ENCODE data around the gene TSPAN9. TPM values are rescaled to one million over a fixed set of nuclear protein-coding genes. Genes with fewer than 3 reads are reported as not detected.

Gene TSPAN9
- total RNA-seq, 2 donors from 2014 or later: 0.58 to 1.2 TPM

DNA sequence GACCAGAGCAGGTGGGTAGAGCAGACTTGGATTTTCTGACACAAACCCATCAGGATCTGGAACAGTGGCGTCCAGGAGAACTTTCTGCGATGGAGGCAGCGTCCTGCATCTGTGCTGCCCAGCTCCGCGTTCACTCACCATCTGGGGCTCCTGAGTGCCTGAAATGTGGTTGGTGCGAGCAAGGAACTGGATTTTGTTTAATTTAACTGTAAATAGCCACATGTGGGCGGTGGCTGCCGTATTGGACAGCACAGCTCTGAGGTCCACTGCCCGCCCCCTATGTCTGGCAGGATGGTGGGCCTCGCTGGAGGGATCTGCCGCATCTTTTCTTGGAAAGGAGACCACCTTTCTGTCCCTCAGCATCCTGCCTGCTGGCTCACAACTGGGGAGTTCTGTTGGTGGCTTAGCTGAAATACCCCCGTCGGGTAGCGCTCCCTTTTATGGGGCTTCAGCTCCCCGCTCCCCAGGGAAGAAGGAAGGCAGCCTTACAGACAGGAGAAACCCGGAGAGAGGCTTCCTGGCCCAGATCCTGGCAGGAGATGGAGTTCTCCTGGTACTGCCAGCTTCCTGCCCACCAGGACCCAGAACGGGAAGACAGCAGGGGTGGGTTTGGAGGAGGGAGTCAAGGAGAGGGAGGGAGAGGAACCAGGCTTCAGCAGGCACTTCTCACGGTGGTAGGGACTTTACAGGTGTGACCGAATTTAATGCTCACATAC lies 228.9 kb downstream of the TSPAN9 start:
- no peak for ATAC-seq (replicated peaks in 1 of 2)
- DNase-seq: no peak

GRCh38 chr12:3307389-3307788 lies 230.2 kb downstream of the TSPAN9 start:
- no peaks in the 10 kb centered on the region for H3K9me3 Mint-ChIP-seq
- no peak overlapping the region for H3K4me3 Mint-ChIP-seq

More for the DNA sequence above, 228.9 kb downstream of the TSPAN9 start:
- Mint-ChIP-seq H3K4me1 (ENCODE audit: low read depth) (no peaks in the 10 kb centered on the region), H3K4me3 (no peak overlapping the region), H3K27ac (no peak overlapping the region), H3K9me3 (no peaks in the 10 kb centered on the region), H3K36me3 (ENCODE audit: insufficient read depth in 2 of 2) (no peaks in the 10 kb centered on the region), H3K27me3 (ENCODE audit: low read depth) (no peaks in the 10 kb centered on the region)

DNA sequence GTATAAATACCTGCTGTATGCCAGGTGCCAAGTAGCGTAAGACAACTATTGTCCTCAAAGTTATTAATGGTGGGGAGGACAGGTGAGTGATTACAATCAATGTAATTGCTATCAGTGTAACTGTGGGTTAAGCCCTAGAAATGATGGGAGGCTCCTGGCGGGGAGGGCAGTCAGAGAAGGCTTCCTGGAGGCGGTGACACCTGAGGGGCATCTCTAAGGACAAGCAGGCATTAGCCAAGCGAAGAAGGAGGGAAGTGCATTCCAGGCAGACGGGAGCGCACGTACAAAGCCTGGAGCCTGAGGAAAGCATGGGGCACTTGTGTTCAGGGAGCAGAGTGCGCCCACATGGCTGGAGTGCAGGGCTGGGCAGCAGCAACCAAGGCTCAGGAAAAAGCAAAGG lies 230.9 kb downstream of the TSPAN9 start:
- H3K27me3 Mint-ChIP-seq (ENCODE audit: low read depth): no peaks in the 10 kb centered on the region
- DNase-seq (no peak), ATAC-seq (replicated peaks in 1 of 2) (no peak)
- H3K4me3 Mint-ChIP-seq: no peak overlapping the region
- H3K36me3 Mint-ChIP-seq (ENCODE audit: insufficient read depth in 2 of 2): no peaks in the 10 kb centered on the region
- H3K4me1 Mint-ChIP-seq (ENCODE audit: low read depth): no peaks in the 10 kb centered on the region
- H3K27ac Mint-ChIP-seq: no peak overlapping the region
- no peaks in the 10 kb centered on the region for H3K9me3 Mint-ChIP-seq

More at GRCh38 chr12:3307389-3307788, 230.2 kb downstream of the TSPAN9 start:
- Mint-ChIP-seq H3K36me3 (ENCODE audit: insufficient read depth in 2 of 2) (no peaks in the 10 kb centered on the region), H3K27me3 (ENCODE audit: low read depth) (no peaks in the 10 kb centered on the region), H3K4me1 (ENCODE audit: low read depth) (no peaks in the 10 kb centered on the region), H3K27ac (no peak overlapping the region)
- ATAC-seq (replicated peaks in 1 of 2) (no peak), DNase-seq (no peak)

DNA sequence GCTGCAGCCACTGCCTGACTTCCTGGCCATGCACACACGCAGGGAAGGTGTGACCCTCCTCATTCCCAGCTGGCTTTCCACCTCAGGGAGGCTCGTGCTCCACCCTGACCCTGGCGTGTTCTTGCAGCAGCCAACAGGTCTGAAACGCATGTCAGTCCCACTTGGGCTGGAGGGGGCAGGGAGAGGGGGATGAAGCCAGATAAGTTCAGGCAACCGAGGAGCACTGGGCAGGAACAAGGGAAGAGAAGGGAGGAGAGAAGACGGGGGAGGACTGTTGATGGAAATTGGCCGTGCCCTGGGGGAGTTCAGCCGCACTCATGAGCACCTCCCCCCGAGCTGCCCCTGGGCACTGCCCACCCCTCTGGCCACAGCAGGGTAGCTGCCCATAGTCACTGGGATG lies 231.4 kb downstream of the TSPAN9 start:
- no peak overlapping the region for H3K4me3 Mint-ChIP-seq
- H3K4me1 Mint-ChIP-seq (ENCODE audit: low read depth): no peaks in the 10 kb centered on the region
- no peaks in the 10 kb centered on the region for H3K27me3 Mint-ChIP-seq (ENCODE audit: low read depth)
- DNase-seq (no peak), ATAC-seq (replicated peaks in 1 of 2) (no peak)
- no peaks in the 10 kb centered on the region for H3K9me3 Mint-ChIP-seq
- H3K27ac Mint-ChIP-seq: no peak overlapping the region
- no peaks in the 10 kb centered on the region for H3K36me3 Mint-ChIP-seq (ENCODE audit: insufficient read depth in 2 of 2)

- Mint-ChIP-seq H3K27me3 (ENCODE audit: low read depth) (peaks cover 9% of the 10 kb centered on the region), H3K9me3 (no peaks in the 10 kb centered on the region), H3K36me3 (ENCODE audit: insufficient read depth in 2 of 2) (no peaks in the 10 kb centered on the region), H3K4me1 (ENCODE audit: low read depth) (no peaks in the 10 kb centered on the region), H3K4me3 (no peak overlapping the region), H3K27ac (no peak overlapping the region)
- ATAC-seq (replicated peaks in 1 of 2) (no peak), DNase-seq (no peak)
Observed at GRCh38 chr12:3309805-3310204, 232.6 kb downstream of the TSPAN9 start.

DNA sequence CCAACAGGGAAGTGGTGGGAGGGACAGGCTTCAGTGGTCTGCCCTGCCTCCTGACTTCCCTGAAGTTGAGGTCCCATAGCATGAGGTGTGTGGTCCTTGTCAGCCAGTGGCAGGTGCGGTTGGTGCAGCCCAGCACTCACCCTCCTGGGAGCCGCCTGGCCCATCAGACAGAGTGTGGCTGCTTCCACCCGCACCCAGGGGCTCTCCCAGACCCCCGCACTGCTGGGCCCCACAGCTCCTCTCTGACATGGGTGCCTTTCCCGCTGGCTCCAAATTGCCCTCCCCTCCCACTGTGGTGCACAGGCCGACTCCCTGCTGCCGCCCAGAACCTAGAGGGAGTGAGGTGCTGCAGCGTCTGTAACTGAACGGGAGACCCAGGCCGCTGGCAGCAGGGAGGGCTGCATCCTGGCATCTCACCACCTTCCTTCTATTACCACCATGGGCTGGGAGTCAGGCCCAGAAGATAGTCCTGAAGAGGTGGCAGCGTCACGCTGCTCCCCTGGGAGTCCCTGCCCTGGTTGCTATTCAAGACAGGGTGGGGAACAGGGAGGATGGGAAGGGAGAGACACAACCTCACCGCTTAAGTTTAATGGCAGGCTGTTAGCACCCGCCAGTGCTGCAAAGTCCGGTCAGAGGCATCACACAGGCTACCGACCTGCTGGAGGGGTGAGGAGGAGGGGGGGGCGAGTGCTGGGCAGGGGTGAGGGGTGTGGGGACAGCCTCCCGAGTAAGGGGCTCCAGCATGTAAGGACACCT lies 233.3 kb downstream of the TSPAN9 start:
- no peaks in the 10 kb centered on the region for H3K9me3 Mint-ChIP-seq
- no peak overlapping the region for H3K27ac Mint-ChIP-seq
- H3K36me3 Mint-ChIP-seq (ENCODE audit: insufficient read depth in 2 of 2): no peaks in the 10 kb centered on the region
- no peak overlapping the region for H3K4me3 Mint-ChIP-seq
- H3K4me1 Mint-ChIP-seq (ENCODE audit: low read depth): no peaks in the 10 kb centered on the region
- DNase-seq (no peak), ATAC-seq (replicated peaks in 1 of 2) (no peak)
- peaks cover 14% of the 10 kb centered on the region for H3K27me3 Mint-ChIP-seq (ENCODE audit: low read depth)

GRCh38 chr12:3311027-3311402 lies 233.8 kb downstream of the TSPAN9 start:
- Mint-ChIP-seq H3K9me3 (no peaks in the 10 kb centered on the region), H3K27me3 (ENCODE audit: low read depth) (peaks cover 14% of the 10 kb centered on the region), H3K4me1 (ENCODE audit: low read depth) (no peaks in the 10 kb centered on the region), H3K36me3 (ENCODE audit: insufficient read depth in 2 of 2) (no peaks in the 10 kb centered on the region), H3K4me3 (no peak overlapping the region), H3K27ac (no peak overlapping the region)
- DNase-seq (no peak), ATAC-seq (replicated peaks in 1 of 2) (no peak)

DNA sequence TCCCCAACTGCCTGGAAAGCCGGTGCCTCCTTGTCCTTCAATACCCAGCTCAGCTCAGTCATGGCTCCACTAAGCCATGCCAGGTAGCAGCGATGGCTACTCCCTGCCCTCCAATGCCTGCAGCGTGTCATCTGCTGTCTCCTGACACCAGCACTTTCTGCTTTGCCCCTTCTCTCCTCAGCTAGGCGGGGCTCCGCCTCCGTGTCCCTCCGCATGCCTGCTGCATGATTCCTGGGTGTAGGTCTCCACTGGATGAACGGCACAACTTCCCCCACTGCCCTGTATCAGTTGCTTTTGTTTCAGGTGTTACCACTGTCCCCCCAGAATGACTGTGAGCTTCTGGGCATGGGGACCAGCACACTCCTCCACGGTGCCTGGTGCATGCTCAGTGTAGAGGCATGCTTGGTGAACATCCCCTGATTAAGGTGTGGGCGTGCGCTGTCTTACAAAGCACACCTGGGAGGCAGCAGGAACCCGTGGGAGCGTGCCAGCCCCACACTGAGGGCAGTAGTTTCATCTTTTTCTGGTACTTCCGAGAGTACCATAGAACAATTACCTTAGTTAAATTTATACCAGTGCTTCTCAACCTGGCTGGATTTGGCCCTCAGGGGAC lies 234.4 kb downstream of the TSPAN9 start:
- DNase-seq (no peak), ATAC-seq (replicated peaks in 1 of 2) (no peak)
- Mint-ChIP-seq H3K36me3 (ENCODE audit: insufficient read depth in 2 of 2) (no peaks in the 10 kb centered on the region), H3K4me1 (ENCODE audit: low read depth) (no peaks in the 10 kb centered on the region), H3K4me3 (no peak overlapping the region), H3K9me3 (no peaks in the 10 kb centered on the region), H3K27ac (no peak overlapping the region), H3K27me3 (ENCODE audit: low read depth) (peaks cover 14% of the 10 kb centered on the region)

GRCh38 chr12:3313066-3313465 lies 235.9 kb downstream of the TSPAN9 start:
- Mint-ChIP-seq H3K27me3 (ENCODE audit: low read depth) (peaks cover 14% of the 10 kb centered on the region), H3K9me3 (no peaks in the 10 kb centered on the region), H3K36me3 (ENCODE audit: insufficient read depth in 2 of 2) (no peaks in the 10 kb centered on the region), H3K4me3 (no peak overlapping the region), H3K4me1 (ENCODE audit: low read depth) (no peaks in the 10 kb centered on the region), H3K27ac (no peak overlapping the region)
- ATAC-seq (replicated peaks in 1 of 2) (no peak), DNase-seq (no peak)

DNA sequence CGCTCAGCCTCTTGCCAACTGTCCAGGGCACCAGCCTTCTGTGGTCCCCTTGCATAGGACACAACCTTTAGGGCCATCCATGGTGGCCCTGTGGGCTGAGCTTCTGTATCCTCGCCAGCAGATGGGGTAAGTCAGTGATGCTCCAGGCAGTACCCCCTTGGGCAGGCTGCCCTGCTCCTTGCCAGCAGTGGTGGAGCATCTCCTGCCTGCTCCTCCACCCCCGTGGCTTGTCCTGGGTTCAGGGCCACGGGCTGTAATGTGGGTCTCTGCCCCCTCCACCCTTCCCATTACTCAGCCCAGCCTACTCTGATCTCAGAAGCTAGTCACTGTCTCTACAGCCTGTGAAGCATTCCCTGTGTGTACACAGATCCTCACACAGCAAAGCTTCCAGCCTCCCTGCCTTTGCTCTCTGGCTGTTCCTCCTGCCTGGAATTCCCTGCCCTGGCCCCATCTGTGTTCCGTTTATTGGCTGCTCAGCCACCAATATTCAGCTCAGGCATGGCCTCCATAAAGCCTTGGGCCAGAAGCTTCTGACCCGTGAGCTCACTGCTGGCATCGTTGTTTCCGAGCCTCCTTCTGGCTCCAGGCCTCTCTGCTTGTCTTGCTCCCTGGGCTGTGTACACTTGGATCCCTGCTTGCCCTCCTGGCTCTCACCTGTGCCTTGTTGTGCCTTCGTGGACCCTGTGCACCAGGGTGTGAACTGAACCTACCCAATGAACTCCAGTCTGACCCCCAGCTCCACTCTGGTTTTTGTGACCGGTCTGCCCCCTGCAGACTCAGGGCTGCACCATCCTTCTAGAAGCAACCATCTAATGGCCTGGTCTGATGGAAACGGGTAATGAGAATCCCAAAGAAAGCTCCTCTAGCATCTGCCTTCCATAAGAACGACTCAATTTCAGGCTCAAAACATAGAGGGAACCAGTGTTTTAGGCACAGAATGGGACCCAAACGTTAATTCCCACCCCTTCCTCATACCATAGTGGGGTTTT lies 236.8 kb downstream of the TSPAN9 start:
- Mint-ChIP-seq H3K4me1 (ENCODE audit: low read depth) (no peaks in the 10 kb centered on the region), H3K9me3 (no peaks in the 10 kb centered on the region), H3K27ac (no peak overlapping the region), H3K36me3 (ENCODE audit: insufficient read depth in 2 of 2) (no peaks in the 10 kb centered on the region), H3K4me3 (no peak overlapping the region), H3K27me3 (ENCODE audit: low read depth) (peaks cover 14% of the 10 kb centered on the region)
- peak; percentile 22 to 25 for DNase-seq
- peak; percentile 57 to 62 for ATAC-seq (replicated peaks in 1 of 2)

DNA sequence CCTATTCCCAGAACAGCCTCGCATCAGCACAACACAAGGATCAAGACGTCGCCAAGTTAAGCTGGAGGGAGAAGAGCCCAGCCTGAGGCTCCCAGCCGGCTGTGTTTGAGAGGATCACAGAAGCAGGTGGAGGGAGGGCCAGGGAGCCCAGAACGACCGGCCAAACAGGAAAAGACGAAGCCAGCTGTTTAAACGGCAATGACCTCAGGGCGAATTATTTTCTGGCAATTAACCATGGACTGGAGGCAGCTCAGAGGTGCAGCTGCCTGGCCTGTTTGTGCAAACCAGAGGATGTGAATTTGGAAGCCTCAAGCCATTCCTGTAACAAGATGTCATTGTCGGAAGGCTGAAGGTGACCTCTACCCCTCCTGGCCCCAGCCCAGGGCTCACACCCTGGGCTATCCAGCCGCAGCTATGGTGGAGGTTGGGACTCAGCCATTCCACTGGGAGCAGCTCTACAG lies 238.1 kb downstream of the TSPAN9 start:
- DNase-seq: no peak
- Mint-ChIP-seq H3K9me3 (no peaks in the 10 kb centered on the region), H3K4me3 (no peak overlapping the region), H3K27me3 (ENCODE audit: low read depth) (peaks cover 14% of the 10 kb centered on the region), H3K27ac (no peak overlapping the region), H3K4me1 (ENCODE audit: low read depth) (no peaks in the 10 kb centered on the region), H3K36me3 (ENCODE audit: insufficient read depth in 2 of 2) (no peaks in the 10 kb centered on the region)
- ATAC-seq (replicated peaks in 1 of 2): no peak

GRCh38 chr12:3316776-3317480 lies 239.7 kb downstream of the TSPAN9 start:
- Mint-ChIP-seq H3K9me3 (no peaks in the 10 kb centered on the region), H3K4me1 (ENCODE audit: low read depth) (no peaks in the 10 kb centered on the region), H3K36me3 (ENCODE audit: insufficient read depth in 2 of 2) (no peaks in the 10 kb centered on the region), H3K4me3 (no peak overlapping the region), H3K27ac (no peak overlapping the region), H3K27me3 (ENCODE audit: low read depth) (peaks cover 15% of the 10 kb centered on the region)
- ATAC-seq (replicated peaks in 1 of 2) (no peak), DNase-seq (no peak)

Data from activated T-cell treated with anti-CD3 and anti-CD28 coated beads, Interleukin-2, amount 50 U/mL, for 72 hours (primary cell).